HG03442 (cell line): ENCODE results near the gene LRP2BP.
A peak's percentile ranks its signal among the peaks of the same experiment; 100 is the strongest.

ENCODE experiments used
- ATAC-seq: cut with Tn5 transposase; IDR thresholded peaks from one replicate; pipeline ENCODE4 v1.9.1; 2021; ENCODE audit warnings: mild to moderate bottlenecking, moderate library complexity; ENCODE audit not compliant: unreplicated experiment

Gene LRP2BP

GRCh38 chr4:185395238-185395955, at the start of gene LRP2BP:
Gene LRP2BP (minus strand): TSS chr4:185395924. CDS start chr4:185378186, 17,738 bp downstream.
- no peak for ATAC-seq

GRCh38 chr4:185445209-185445608, 49.5 kb upstream of the LRP2BP start:
- ATAC-seq: no peak

GRCh38 chr4:185441479-185441878, 45.8 kb upstream of the LRP2BP start:
- ATAC-seq: no peak

GRCh38 chr4:185437809-185438208, 42.1 kb upstream of the LRP2BP start:
- peak; percentile 73 for ATAC-seq

- ATAC-seq: no peak
Measured at GRCh38 chr4:185435466-185435865, 39.7 kb upstream of the LRP2BP start.

GRCh38 chr4:185429660-185430059, 33.9 kb upstream of the LRP2BP start:
- ATAC-seq: no peak

GRCh38 chr4:185426960-185427688, 31.4 kb upstream of the LRP2BP start:
- ATAC-seq: no peak

GRCh38 chr4:185425647-185426352, 30.1 kb upstream of the LRP2BP start, which contains the start of gene UFSP2:
Gene UFSP2 (minus strand): TSS chr4:185425964. CDS start chr4:185425868, 96 bp downstream.
- ATAC-seq: peak; percentile 91

GRCh38 chr4:185424905-185425646, 29.4 kb upstream of the LRP2BP start:
- ATAC-seq: no peak

- no peak for ATAC-seq
Measured at GRCh38 chr4:185421366-185422124, 25.8 kb upstream of the LRP2BP start.

- ATAC-seq: no peak
Measured at GRCh38 chr4:185416955-185417354, 21.2 kb upstream of the LRP2BP start.

- ATAC-seq: no peak
Measured at GRCh38 chr4:185412412-185412811, 16.7 kb upstream of the LRP2BP start.

- no peak for ATAC-seq
Measured at GRCh38 chr4:185411849-185412248, 16.1 kb upstream of the LRP2BP start.

- ATAC-seq: no peak
Measured at GRCh38 chr4:185408432-185408831, 12.7 kb upstream of the LRP2BP start.

- peak; percentile 49 for ATAC-seq
Measured at GRCh38 chr4:185405296-185405999, 9.7 kb upstream of the LRP2BP start.

- ATAC-seq: no peak
Measured at GRCh38 chr4:185404031-185404430, 8.3 kb upstream of the LRP2BP start.

- no peak for ATAC-seq
Measured at GRCh38 chr4:185399466-185399865, 3.7 kb upstream of the LRP2BP start.

GRCh38 chr4:185398618-185399017, 2.9 kb upstream of the LRP2BP start:
- no peak for ATAC-seq

- no peak for ATAC-seq
Measured at GRCh38 chr4:185396724-185397385, 1.1 kb upstream of the LRP2BP start, which contains the start of gene ANKRD37. Gene ANKRD37 (plus strand): TSS chr4:185396841. CDS start chr4:185396924, 83 bp downstream.
